Transverse colon (tissue), 4 donors: ENCODE results near the gene RASL10B. TPM values are rescaled to one million over a fixed set of nuclear protein-coding genes. Genes with fewer than 3 reads are reported as not detected.

Source experiments
- DNase-seq: peaks from one replicate; pipeline ENCODE4 v3.0.0-alpha.2; 2019
- H3K27ac ChIP-seq, 4 donors: fragments of 200-600 bp; sonication (generic); 2 replicates each; pipeline ENCODE4 v1.5.1; 2016 to 2018; ENCODE audit warnings: inconsistent platforms in 4 of 4
- H3K27me3 ChIP-seq: fragments of 200-600 bp; sonication (generic); 2 replicates; pipeline ENCODE4 v1.5.1; 2017; ENCODE audit warnings: inconsistent platforms
- H3K36me3 ChIP-seq, 4 donors: fragments of 200-600 bp; sonication (generic); 2 replicates each; pipeline ENCODE4 v1.5.1; 2017 to 2019; ENCODE audit warnings: inconsistent platforms in 4 of 4
- H3K4me1 ChIP-seq, 4 donors: fragments of 200-600 bp; sonication (generic); 2 replicates each; pipeline ENCODE4 v1.5.1; 2017 to 2020; ENCODE audit warnings: inconsistent platforms in 4 of 4
- H3K4me3 ChIP-seq, 4 donors: fragments of 200-600 bp; sonication (generic); 1 replicate in 1 of 4; 2 replicates in 3 of 4; pipeline versions ENCODE4 v1.5.1 to v1.6.1; 2017 to 2019; ENCODE audit warnings: inconsistent platforms in 4 of 4
- H3K9me3 ChIP-seq, 2 donors: fragments of 200-600 bp; sonication (generic); 2 replicates each; pipeline ENCODE4 v1.5.1; 2017 to 2019; ENCODE audit warnings: inconsistent platforms in 2 of 2
- EP300 ChIP-seq: sonication (generic); formaldehyde crosslinking; IDR thresholded peaks from one replicate; pipeline ENCODE4 v1.6.1; 2017; ENCODE audit warnings: antibody characterized with exemption, low read depth
- POLR2A ChIP-seq: fragments of 450-650 bp; IDR thresholded peaks from one replicate; pipeline ENCODE4 v1.6.1; 2016; ENCODE audit warnings: antibody characterized with exemption, mild to moderate bottlenecking, moderate library complexity
- POLR2AphosphoS5 ChIP-seq, 3 donors: sonication (generic); formaldehyde crosslinking; IDR thresholded peaks; one replicate each; pipeline ENCODE4 v1.6.1; 2016; ENCODE audit warnings: antibody characterized with exemption in 3 of 3
- WGBS, 2 donors: methylation state at CpG; one replicate each; pipeline ENCODE4 v1.1.5; 2018; ENCODE audit warnings: low coverage in 1 of 2; 5-methylcytosine and 5-hydroxymethylcytosine counted together
- in situ Hi-C, 4 donors: fragments of 200-750 bp; cut with MboI; loops; one replicate each; pipeline versions ENCODE4 v1.15.0 to v1.15.1; 2017; ENCODE audit warnings: low sequenced_read_pairs in 3 of 4, low pct_ligation_motif_present in 1 of 4, low pct_unique_long_range_greater_than_20kb in 1 of 4
- intact Hi-C: fragments of 100-400 bp; cut with DNase I; formaldehyde crosslinking; loops from one replicate; pipeline ENCODE4 v1.15.1; 2023; ENCODE audit warnings: low total_unique reads
- total RNA-seq, 4 donors: library from RNA; depleted of rRNA; stranded (reverse); fragments of >200 nt; gene quantifications; one replicate each; pipeline ENCODE4 v1.1.0, GENCODE V29; 2016
- TF ChIP-seq, protein P1 (sequence below), 5 experiments: fragments of 200-600 bp in 3 of 5; fragments of 450-650 bp in 2 of 5; sonication (generic) in 3 of 5; IDR thresholded peaks; 1 replicate in 2 of 5; 2 replicates in 3 of 5; pipeline ENCODE4 v1.5.1; 2016 to 2017; ENCODE audit warnings: antibody characterized with exemption in 5 of 5, inconsistent platforms in 3 of 5, mild to moderate bottlenecking in 2 of 5, moderate library complexity in 1 of 5

Gene RASL10B
- total RNA-seq, 4 donors from 2014 or later = 0.41 to 1.6 (median 1.1) TPM

DNA sequence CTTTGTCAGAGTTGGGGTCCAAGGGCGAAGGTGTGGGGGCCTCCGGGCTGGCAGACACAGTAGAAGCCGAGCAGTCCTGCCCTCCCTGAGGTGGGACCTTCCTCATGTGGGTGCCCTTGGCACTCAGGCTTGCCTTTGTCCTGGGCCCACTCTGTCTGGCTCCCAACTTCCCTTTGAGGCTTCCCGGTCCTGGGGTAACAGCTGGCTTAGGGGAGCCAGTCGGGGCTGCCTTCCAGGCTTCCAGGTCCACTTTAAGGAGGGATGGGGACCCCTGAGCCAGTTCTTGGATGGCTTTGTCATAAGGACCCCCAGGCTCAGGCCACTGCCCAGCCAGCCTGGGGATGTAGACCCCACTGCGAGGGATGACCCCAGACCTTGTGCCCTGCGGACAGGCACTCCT lies 13.8 kb downstream of the RASL10B start:
- no peaks in the 10 kb centered on the region for H3K36me3 ChIP-seq
- H3K27ac ChIP-seq = no peak overlapping the region
- TF ChIP-seq, protein P1, sequence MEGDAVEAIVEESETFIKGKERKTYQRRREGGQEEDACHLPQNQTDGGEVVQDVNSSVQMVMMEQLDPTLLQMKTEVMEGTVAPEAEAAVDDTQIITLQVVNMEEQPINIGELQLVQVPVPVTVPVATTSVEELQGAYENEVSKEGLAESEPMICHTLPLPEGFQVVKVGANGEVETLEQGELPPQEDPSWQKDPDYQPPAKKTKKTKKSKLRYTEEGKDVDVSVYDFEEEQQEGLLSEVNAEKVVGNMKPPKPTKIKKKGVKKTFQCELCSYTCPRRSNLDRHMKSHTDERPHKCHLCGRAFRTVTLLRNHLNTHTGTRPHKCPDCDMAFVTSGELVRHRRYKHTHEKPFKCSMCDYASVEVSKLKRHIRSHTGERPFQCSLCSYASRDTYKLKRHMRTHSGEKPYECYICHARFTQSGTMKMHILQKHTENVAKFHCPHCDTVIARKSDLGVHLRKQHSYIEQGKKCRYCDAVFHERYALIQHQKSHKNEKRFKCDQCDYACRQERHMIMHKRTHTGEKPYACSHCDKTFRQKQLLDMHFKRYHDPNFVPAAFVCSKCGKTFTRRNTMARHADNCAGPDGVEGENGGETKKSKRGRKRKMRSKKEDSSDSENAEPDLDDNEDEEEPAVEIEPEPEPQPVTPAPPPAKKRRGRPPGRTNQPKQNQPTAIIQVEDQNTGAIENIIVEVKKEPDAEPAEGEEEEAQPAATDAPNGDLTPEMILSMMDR (IDR thresholded peaks at IDR 0.05) = no peak
- TF ChIP-seq POLR2AphosphoS5 (IDR thresholded peaks at IDR 0.05) (no peak), POLR2A (no peak), EP300 (no peak)
- in situ Hi-C loops (loop anchor here (10.0 to 25.0 kb wide), 4 partner anchors 133 to 608 kb away; partner anchors contain the start of genes NLE1 (in 1 of the 4) and UNC45B (in 1 of the 4)), intact Hi-C loops (loop anchor here (5.0 to 10.0 kb wide), 3 partner anchors 50 to 198 kb away; no protein-coding TSS in a partner anchor)
- H3K4me3 ChIP-seq = no peak overlapping the region
- peaks cover 5 to 11% (median 11%) of the 10 kb centered on the region in 4 donors for H3K4me1 ChIP-seq
- 85% methylated on average over 4 of the region's 7 CpGs; no CpG with 5 or more reads in 1 of the 2 donors for WGBS, 2 donors
- DNase-seq = no peak
- peaks cover 59% of the 10 kb centered on the region for H3K27me3 ChIP-seq
- H3K9me3 ChIP-seq = no peaks in the 10 kb centered on the region

DNA sequence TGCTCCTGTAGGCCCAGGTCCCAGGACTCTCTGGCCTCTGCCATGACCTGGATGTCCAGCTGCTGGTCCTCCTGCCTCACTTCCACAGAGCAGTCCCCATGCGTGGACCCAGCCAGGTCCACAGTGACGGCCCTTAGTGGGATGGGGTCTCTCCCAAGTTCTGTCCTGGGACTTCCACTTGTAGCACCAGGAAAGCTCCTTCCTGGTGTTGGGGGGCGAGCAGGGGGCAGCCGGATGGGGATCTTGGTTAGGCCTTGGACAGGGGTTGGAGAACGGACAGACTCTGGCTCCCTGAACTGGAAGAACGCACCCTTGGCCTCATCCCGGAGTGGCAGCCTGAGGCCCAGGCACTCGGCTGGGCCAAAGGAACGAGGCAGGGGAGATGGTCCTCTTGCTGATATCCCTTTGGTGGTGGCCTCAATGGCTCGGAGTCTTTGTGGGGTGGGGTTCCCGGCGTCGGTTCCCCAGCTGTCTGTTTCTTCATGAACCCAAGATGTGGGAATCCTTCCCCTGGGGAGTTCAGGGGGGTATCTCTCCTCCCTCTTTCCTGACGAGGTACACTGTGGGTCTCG lies 14.4 kb downstream of the RASL10B start:
- intact Hi-C loops = loop anchor here (5.0 to 10.0 kb wide), 3 partner anchors 51 to 199 kb away; no protein-coding TSS in a partner anchor
- H3K36me3 ChIP-seq = no peaks in the 10 kb centered on the region
- no peak overlapping the region for H3K4me3 ChIP-seq
- peaks cover 5 to 11% (median 11%) of the 10 kb centered on the region in 4 donors for H3K4me1 ChIP-seq
- TF ChIP-seq EP300 = no peak
- TF ChIP-seq, protein P1 (IDR thresholded peaks at IDR 0.05) = no peak
- H3K9me3 ChIP-seq = no peaks in the 10 kb centered on the region
- DNase-seq = no peak
- H3K27ac ChIP-seq = no peak overlapping the region
- in situ Hi-C loops = loop anchor here (10.0 to 25.0 kb wide), 4 partner anchors 134 to 609 kb away; partner anchors contain the start of genes NLE1 (in 1 of the 4) and UNC45B (in 1 of the 4)
- 81% methylated on average over 15 of the region's 15 CpGs; no CpG with 5 or more reads in 1 of the 2 donors for WGBS, 2 donors
- peaks cover 59% of the 10 kb centered on the region for H3K27me3 ChIP-seq

DNA sequence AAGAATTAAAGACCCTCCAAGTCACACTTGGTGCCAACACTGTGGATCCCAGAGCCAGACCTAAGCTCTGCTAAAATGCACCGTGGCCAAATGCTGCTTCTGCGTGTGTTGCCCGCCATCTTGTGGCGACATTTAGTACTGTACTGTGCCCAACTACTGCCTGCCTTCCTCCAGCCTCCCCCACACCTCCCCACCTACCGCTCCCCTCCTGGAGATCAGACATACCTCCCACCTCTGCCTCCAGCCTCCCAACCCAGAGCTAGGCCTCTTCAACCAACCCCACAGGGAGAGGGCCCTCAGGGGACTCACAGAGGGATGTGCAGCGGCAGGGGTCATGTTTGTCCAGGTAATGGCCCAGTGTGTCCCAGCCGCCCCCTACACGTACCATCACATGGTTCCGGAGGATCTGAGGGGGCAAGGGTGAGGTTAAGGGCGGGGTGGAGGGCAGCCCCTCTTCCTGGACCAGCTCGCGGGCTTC lies 16.1 kb downstream of the RASL10B start:
- Histone ChIP-seq H3K4me1 (peaks cover 5 to 10% (median 5%) of the 10 kb centered on the region in 4 donors), H3K9me3 (no peaks in the 10 kb centered on the region), H3K27me3 (peaks cover 49% of the 10 kb centered on the region), H3K27ac (no peak overlapping the region), H3K4me3 (no peak overlapping the region), H3K36me3 (no peaks in the 10 kb centered on the region)
- WGBS, 2 donors = 32% methylated on average over 12 of the region's 12 CpGs; no CpG with 5 or more reads in 1 of the 2 donors
- in situ Hi-C loops (loop anchor here (10.0 to 25.0 kb wide), 4 partner anchors 135 to 610 kb away; partner anchors contain the start of genes NLE1 (in 1 of the 4) and UNC45B (in 1 of the 4)), intact Hi-C loops (loop anchor here (5.0 to 10.0 kb wide), 3 partner anchors 53 to 200 kb away; no protein-coding TSS in a partner anchor)
- DNase-seq = peak; percentile 77
- TF ChIP-seq EP300 = no peak
- no peak for TF ChIP-seq POLR2A
- TF ChIP-seq POLR2AphosphoS5 (IDR thresholded peaks at IDR 0.05) = no peak
- TF ChIP-seq, protein P1 (IDR thresholded peaks at IDR 0.05) = peak; percentile 89 to 94 (median 91)

DNA sequence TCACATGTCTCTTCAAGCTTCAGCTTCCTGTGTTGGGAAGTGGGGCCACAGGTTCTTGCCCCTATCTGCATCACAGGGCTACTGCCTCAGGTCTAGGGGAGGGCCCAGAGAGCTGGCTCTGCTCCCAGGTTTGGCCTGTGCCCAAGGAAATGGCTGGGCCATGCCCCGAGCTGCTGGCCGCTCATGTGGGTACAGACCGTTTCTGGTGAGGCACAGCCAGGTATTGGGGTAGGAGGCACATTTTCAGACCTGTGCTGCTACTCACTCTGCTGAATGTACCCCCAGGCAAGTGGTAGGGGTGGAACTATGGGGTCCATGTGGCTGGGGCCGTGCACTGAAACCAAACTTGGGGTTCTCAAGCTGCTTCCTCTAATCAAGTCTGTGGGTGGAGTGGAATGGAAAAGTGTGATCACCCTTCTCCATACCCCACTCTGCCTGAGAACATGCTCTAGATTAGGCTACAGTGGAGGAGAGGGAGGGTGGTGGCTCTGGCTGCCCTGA lies 17.0 kb downstream of the RASL10B start:
- peaks cover 44% of the 10 kb centered on the region for H3K27me3 ChIP-seq
- 18% methylated on average over 3 of the region's 4 CpGs; no CpG with 5 or more reads in 1 of the 2 donors for WGBS, 2 donors
- no peak overlapping the region for H3K4me3 ChIP-seq
- TF ChIP-seq, protein P1 (IDR thresholded peaks at IDR 0.05) = no peak
- no peak for TF ChIP-seq EP300
- H3K9me3 ChIP-seq = no peaks in the 10 kb centered on the region
- no peaks in the 10 kb centered on the region for H3K36me3 ChIP-seq
- in situ Hi-C loops (loop anchor here (10.0 to 25.0 kb wide), 4 partner anchors 136 to 611 kb away; partner anchors contain the start of genes NLE1 (in 1 of the 4) and UNC45B (in 1 of the 4)), intact Hi-C loops (loop anchor here (5.0 to 10.0 kb wide), 3 partner anchors 54 to 201 kb away; no protein-coding TSS in a partner anchor)
- no peak overlapping the region for H3K27ac ChIP-seq
- DNase-seq = no peak
- peaks cover 5 to 17% (median 5%) of the 10 kb centered on the region in 4 donors for H3K4me1 ChIP-seq
